ENCODE results near the gene HPSE2.

HPSE2 gene

DNA sequence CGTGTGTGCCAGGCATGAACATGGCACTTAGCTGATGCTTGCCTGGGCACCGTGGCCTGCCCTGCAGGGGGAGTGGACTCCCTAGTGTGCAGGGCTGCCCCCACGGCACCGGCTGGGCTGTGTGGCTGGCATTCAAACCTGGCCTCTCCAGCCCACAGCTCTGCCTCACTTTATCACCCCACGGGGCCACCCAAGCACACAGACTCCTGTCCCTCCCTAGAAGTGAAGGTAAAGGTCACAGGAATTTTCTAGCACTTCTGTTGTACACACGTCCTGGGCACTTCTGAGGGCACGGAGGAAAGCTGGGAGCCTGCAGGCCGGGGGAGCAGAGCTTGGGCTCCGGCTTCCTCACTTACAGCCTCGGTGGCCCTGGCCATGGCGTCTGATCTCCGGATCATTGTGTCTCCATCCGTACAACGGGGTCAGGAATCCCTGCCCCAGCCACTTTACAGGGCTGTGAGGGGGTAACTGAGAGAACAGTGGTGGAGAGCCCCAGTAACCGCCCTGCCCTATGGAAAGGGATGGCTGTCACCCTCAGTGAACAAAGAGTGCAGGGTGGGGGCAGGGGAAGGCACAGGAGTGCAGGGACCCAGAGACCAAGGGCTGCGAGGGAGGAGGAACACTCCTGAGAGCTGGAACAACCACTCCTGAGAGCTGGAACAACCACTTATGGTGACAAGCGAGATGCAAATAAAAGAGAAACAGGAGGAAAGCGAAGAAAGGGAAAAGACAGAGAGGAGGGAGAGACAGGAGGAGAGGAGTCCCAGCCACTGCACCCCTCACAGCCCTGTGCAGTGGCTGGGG lies 816.8 kb downstream of the HPSE2 start:
- no peak overlapping the region for H3K4me3 ChIP-seq (ENCODE audit: low read depth, low read length)
- no peak for DNase-seq (ENCODE audit: low read depth)

DNA sequence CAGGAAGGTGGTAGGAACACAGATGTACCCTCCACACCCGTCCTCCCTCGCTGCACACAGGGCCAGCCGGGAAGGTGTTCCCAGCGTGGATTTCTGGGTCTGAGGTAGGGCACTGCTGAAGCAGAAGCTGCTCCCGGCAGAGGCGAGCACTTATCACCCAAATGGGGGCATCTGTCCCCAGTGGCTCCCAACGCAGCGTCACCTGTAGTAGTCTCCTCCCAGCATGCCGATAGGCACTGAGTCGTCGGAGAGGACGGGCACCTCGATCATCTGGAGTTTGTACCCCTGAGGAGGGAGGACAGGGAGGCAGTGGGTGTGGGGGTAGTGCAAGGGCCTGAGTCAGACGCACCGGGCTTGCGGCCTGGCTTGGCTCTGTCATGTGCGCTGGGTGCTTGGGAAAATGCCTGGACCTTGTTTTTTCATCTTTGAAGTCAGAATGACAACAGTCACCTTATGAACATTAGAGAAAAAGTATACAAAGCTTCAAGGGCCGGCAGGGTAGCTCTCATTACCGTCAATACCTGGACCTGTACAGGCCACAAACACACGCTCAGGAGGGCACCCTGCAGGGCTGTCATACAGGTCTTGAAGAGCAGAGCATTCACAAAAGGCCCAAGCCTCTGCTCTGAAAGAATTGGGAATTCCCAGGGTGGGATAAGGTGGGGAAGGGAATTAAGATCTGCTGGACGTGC lies 817.5 kb downstream of the HPSE2 start:
- DNase-seq (ENCODE audit: low read depth) = no peak
- H3K4me3 ChIP-seq (ENCODE audit: low read depth, low read length) = no peak overlapping the region
- TF ChIP-seq, protein P1, sequence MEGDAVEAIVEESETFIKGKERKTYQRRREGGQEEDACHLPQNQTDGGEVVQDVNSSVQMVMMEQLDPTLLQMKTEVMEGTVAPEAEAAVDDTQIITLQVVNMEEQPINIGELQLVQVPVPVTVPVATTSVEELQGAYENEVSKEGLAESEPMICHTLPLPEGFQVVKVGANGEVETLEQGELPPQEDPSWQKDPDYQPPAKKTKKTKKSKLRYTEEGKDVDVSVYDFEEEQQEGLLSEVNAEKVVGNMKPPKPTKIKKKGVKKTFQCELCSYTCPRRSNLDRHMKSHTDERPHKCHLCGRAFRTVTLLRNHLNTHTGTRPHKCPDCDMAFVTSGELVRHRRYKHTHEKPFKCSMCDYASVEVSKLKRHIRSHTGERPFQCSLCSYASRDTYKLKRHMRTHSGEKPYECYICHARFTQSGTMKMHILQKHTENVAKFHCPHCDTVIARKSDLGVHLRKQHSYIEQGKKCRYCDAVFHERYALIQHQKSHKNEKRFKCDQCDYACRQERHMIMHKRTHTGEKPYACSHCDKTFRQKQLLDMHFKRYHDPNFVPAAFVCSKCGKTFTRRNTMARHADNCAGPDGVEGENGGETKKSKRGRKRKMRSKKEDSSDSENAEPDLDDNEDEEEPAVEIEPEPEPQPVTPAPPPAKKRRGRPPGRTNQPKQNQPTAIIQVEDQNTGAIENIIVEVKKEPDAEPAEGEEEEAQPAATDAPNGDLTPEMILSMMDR (conservative IDR thresholded peaks at IDR 0.05; ENCODE audit: low read depth, low read length) = no peak

More for the DNA sequence above, 816.8 kb downstream of the HPSE2 start:
- TF ChIP-seq, protein P1 (conservative IDR thresholded peaks at IDR 0.05; ENCODE audit: low read depth, low read length) = no peak

DNA sequence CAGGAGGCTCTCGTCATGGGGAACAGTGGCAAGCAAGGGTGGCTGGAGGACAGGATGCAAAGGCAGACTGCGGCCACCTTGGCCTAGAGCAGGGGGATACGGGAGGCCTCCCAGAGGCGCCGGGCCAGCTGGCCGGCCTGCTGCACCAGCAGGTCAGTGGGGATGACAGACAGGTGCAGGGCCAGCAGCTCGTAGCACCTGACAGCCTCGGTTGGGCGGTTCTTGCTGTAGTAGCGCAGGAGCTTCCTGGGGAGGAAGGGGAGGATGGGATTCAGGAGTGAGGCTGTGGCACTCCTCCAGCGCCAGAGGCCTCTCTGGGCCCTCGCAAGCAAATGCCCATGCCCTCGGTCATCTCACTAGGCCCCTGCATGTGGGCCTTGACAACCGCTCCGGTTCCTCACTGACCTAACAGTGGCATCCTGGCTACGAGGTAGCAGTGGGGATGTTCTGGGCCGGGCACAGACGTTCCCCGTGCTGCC lies 818.1 kb downstream of the HPSE2 start:
- no peak for DNase-seq (ENCODE audit: low read depth)
- H3K4me3 ChIP-seq (ENCODE audit: low read depth, low read length) = no peak overlapping the region
- TF ChIP-seq, protein P1 (conservative IDR thresholded peaks at IDR 0.05; ENCODE audit: low read depth, low read length) = no peak

DNA sequence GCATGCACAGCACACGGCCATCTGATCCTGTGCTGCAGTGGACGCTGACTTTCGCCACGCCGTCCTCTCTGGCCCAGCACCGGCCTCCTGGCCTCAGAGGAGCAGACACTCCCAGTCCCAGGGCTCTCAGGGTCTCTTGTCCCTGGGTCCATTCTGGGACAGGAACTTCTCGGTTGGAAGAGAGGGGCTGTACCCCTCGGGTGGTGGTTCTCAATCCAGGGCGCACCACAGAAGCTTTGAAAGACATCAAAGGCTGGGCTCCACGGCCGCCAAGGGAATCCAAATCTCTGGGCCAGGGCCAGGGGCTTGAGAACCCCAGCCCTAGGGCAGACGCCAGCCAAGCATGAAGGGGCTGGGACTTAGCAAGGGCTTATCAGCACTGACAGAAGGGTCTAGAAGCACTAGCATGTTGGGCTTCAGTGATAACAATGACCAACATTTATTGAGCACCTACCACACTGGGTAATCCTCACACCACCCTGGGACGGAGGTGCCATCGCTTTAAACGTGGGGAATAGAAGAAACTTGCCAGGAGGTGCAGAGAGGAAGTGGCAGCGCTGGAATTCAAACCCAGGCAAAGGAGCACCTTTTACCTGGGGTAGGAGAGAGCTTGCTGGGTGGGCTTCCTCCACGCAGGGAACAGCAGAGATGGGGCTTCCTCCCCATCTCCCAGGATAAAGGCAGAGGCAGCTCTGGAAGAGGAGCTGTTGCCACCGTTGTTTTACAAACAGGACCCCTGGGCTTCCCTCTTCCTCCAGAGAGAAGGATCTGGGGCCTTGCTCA lies 818.9 kb downstream of the HPSE2 start:
- H3K4me3 ChIP-seq (ENCODE audit: low read depth, low read length) = no peak overlapping the region
- DNase-seq (ENCODE audit: low read depth) = no peak
- TF ChIP-seq, protein P1 (conservative IDR thresholded peaks at IDR 0.05; ENCODE audit: low read depth, low read length) = no peak

DNA sequence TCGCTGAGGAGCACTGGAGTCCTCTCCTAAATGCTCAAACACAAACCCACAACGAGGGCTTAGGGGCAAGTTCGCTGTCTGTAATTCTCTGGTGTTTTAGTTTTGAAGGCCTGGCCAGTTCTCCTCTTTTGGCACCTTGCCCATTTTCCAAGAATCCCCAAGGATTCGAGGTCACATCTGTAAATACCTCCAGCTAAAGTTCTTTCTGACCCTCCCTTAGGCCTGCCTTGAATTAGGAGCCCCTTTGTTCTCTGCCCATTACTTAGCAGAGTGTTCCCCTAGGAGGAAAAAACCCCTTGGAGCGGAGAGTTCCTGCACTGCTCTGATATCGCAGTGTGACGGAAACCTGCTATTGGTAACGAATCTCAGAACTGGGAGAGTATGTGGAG lies 819.9 kb downstream of the HPSE2 start:
- no peak overlapping the region for H3K4me3 ChIP-seq (ENCODE audit: low read depth, low read length)
- TF ChIP-seq, protein P1 (conservative IDR thresholded peaks at IDR 0.05; ENCODE audit: low read depth, low read length) = no peak
- no peak for DNase-seq (ENCODE audit: low read depth)

DNA sequence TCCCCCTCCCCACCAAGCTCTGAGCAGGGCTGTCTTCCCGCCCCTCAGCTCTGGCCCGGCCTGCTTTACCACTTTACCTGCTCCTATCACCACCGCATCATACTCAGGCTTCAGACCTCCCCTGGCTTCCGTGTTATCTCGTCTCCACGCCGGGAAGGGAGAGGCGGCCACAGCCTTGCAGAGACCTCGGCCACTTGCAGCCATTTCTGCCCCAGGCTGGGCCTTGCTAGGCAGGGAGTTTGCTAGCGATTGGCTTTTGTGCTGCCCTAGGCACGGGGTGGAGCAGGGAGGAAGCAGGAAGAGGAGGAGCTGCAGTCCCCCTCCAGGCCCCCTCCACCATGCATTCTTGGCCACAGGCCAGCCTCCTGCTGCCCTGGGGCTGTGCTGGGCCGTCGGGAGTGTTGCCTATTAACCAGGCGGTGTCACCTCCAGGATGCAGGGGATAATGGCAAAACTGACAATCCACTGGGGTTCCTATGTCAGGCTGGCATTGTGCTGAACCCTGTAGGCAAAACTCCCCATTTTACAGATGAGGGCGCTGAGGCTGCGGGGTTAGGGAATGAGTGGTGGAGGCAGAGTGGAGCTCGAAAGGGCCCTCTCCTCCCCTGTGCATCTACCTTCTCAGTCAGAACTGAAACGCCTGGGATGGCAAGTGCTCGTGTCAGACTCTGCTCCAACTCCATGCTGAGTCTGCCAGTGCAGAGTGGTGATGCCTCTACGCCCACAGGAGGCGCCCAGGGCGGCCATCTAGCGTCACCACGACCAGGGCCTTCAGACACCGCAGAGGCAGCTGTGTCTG lies 820.5 kb downstream of the HPSE2 start, which contains the start of gene PYROXD2:
Gene PYROXD2 (minus strand): TSS at position 251 of the 799 bp plus-strand sequence. CDS start 47 bp downstream, at position 204.
- TF ChIP-seq, protein P1 (conservative IDR thresholded peaks at IDR 0.05; ENCODE audit: low read depth, low read length) = no peak
- DNase-seq (ENCODE audit: low read depth) = peak; percentile 95
- peak within 1 kb of the TSS; percentile 78 for H3K4me3 ChIP-seq (ENCODE audit: low read depth, low read length)
